Esophagus mucosa (tissue), 1 donor: Measurements from ENCODE around the gene CCDC186. TPM values are rescaled to one million over a fixed set of nuclear protein-coding genes. Genes with fewer than 3 reads are reported as not detected.

Source experiments
- ATAC-seq: fragments of 200-7000 bp; cut with Tn5 transposase; one replicate; pipeline ENCODE4 v1.9.1; 2020
- total RNA-seq: library from RNA; stranded (reverse); gene quantifications from one replicate; pipeline ENCODE4 v1.2.4, GENCODE V29; 2023
- donor health status: DM: yes; HTN: yes; CAD: no.

CCDC186 gene
- total RNA-seq, 1 donor from 2014 or later = 19.7 TPM

DNA sequence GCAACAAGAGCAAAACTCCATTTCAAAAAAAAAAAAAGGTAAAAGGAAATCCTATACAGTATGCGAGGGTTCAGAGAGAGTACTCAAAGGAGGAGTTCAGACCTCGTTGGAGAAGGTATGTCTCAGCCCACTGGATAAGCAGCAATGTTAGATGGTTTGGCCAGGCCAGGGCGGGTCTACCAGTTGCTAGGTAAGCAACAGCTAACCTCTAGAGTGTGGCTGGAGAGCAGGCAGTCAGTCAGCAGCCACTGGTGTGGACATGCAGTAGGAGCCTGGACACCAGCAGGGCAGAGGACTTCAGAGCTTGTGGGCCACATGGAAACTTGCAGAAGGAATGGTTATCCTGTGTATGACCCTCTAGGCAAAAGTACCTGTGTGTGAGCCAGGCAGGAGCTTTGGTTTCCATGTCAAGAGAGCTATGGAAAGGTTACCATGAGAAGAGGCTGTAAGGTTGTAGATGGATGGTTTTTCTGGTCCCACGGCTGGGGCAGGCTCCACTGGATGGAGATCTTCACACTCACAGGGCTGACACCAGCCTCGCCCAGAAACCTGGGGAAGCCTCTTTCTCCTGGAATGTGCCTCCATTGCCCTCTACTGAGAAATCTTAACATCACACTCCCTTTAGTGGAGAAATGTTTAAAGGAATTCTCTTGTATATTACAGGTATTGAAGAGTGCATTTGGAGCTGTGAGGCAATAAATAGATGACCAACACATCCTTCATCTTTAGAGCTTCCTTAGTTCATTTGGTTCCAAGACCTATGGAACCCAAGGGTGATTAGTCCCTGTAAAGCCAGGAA is 63.6 kb downstream of the CCDC186 start:
- peak; percentile 71 for ATAC-seq

DNA sequence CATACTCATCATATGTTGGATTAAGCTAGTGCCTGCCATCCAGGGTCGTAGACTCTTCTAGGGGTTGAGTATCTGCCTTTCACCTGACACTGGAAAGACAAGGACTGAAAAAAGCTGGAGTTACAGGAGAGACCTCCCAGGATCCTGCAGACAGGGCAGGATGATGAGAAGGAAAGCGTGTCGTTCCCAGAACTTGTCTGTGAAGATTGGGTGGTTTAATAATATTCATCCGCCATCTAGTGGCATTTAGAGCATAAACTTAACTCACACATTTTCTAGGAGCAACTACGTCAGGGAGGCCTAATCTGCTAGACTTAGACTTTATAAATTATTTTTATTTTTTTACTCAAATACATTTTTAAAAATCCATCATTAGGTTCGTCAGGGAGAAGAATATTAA is 70.7 kb downstream of the CCDC186 start:
- ATAC-seq = peak; percentile 62

DNA sequence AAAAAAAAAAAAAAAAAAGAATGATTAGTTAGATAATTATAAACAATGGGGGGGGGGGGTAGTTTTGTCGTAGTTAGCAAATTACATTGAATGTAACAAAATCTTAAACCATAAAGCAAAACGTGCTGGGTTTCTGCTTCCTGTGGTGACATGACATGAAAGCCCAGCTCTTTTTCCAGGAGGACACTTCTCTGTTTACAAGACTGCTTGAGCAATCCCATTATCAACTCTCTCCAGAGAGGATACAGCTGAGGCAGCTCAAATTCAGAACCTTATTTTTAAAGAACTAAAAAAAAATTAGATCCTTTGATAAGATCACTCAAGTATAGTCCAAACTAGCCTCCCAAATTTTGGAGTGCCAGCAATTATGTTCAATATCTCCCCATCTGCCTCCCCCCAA is 71.7 kb downstream of the CCDC186 start:
- ATAC-seq = no peak

DNA sequence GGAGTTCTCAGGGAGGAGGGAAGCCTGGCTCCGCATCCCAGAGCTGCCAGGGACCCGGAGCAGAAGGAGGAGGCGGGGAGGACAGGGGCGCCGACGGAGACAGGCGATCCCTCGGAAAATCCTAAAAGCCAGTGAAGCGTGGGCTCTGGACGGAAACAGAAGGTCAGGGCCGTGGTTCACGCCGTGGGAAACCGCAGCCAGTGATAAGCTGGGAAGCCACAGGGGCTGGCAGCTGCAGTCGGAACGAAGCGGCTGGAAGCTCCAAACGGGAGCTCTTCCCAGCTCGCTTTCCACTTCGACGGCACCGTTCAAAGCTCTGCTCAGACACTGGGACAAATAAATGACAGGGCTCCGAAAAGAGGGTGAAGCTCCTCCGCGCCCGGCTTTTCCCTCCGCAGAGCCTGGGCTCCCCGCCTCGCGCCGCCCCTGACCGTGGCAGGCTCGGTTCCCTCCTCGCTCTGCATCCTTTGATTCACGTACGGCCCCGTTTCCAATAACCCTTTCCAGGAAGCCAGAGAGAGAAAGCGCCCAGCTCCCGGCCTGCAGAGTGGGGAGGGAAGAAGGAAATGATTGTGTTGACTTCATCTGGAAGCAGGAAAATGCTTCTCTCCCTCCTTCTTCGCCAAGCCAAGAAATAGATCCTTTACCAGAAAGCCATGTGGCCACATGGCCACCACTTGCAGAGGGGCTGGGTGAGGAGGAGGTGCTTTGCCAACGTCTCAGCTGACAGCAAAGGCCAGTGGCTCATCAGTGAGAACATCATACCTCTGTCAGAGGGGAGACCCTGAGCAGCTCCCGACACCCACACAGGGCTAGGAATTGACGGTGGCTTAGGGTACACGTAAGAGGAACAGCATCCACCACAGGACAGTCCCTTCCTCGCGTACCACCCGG is 72.9 kb downstream of the CCDC186 start:
- peak; percentile 47 for ATAC-seq

DNA sequence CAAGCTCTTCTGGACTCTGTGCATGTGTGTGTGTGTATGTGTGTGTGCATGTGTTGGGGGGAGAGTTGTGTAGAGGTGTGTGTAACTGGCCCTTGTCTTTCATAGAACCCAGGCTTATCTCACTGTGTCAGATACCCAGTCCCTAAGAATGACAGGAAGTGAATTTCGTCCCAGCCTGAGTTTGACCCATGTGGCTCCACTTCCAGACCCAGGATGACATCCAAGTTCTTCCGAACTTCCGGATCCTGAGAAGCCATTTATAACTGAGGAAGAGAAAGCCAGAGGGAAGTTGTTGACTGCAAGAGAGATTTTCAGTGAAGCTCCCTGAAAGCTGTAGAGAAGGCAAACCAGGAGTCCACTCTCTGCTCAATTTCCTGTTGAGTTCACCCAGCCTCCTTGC is 77.1 kb downstream of the CCDC186 start:
- no peak for ATAC-seq

DNA sequence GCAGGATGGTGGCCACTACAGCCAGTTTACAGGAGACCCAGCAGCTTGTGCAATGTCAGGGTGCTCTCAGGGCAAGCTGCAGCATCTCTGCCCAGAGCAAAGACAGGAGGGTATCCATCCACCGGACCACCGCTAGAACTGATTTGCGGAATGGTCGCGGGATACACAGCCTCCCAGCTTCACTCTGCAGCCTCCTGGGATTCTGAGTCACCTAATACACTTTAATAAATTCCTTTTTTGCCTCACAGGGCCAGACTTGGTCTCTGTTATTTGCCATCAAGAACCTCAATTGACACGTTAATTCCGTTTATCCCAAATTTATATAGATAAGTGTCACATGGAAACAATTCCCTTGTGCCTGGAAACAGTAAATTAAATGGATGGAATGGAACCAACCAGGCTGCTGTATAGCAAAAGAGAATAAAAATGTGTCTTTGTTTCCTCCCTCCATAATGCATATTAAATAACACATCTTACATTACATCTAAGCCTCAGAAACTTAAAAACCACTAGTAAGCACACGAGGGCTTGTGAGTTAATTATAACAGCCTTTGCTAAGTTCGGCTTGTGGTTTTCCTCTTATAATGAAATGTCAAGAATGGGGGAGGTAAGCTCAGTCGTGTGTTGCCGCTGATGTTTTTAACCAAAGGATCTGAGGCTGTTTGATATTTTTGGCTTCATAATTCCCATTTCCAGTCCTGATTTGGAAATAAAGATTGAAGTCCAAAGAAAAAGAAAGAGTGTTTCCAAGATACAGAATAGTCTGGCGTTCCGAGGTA is 78.3 kb downstream of the CCDC186 start:
- no peak for ATAC-seq

DNA sequence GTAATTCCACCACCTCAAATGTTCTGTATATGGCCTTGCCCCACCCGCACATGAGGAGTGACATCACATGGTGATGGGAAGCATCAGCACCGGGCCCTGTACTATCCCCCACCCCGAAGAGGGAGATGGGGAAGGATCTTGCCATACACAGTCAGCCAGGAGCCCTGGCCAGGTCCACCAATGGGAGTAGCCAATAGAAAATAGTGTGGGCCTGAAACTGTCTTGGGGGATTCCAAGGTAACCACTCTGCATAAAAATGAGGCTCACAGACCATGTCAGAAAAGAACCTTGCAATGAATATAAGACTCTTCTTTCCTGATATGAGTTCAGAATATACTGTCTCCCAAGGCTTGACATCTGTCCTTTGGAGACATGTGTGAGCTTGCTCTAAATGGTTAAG is 79.2 kb downstream of the CCDC186 start:
- no peak for ATAC-seq

DNA sequence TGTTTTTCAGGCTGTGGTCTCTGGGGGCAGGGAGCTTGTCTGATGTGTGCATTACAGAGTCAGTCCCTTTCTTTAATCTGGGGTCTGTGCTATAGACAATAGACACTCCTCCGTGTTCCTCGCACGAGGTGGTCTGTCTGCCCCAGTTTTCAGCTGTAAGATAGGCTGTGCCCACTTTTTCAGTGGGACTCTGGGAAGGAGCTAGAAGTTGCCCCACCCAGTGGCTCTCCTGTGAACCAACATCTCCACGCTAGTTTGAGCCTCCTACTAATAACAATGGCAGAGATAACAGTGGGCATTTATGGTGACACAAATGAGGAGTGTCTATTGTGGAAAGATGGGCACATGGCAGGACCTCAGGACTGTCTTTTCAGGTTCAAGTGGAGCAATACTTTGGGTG is 86.3 kb downstream of the CCDC186 start:
- ATAC-seq = no peak

DNA sequence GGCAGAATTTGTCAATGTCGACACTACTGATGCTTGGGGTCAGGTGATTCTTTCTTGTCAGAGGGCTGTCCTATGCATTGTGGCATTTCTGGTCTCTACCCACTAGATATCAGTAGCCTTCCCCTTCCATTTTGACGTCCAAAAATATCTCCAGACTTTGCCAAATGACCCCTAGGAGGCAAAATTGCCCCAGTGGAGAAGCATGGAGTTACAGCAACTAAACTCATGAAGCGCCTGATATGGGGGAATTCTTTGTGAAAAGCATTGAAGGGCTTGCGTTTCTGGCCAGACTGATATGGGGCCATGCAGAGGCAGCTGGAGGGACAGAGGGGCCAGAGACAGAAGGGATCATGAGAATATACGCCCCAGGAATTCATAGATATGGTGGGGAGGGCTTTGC is 86.7 kb downstream of the CCDC186 start:
- ATAC-seq = no peak

DNA sequence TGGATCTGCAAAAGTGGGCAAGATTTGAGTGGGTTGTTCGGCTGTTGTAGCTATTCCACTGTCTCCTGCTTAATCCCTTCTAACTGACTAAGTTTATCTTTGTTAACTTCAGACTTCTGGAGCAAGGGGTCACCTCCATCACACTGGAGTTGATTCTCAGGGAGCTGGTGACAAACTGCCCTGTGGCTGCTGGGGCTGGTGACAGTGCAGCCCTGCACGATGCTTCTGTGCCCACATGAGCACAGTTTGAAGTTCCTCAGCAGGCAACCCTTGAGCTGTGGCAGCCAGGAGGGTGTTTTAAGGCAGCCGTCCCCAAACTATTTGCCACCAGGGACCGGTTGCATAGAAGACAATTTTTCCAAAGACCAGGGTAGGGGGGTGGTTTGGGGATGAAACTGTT is 89.8 kb downstream of the CCDC186 start:
- ATAC-seq = no peak

DNA sequence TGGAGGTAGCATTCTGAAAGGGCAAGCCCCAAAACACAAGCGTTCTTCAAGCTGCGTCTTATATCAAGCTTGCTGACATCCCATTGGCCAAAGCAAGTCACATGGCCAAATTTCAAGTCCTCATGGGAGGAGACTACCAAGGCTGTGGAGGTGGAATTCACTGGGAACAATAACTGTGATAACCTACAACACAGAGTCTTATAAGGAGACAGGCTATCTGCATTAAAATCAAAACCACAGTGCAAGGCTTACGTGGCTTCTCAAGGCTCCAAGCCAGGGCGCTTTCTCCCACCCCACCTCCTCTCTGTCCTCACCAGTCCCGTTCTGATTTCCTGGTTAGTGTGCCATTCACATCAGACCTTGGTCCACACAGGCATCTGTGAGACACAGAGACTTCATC is 91.0 kb downstream of the CCDC186 start:
- no peak for ATAC-seq

DNA sequence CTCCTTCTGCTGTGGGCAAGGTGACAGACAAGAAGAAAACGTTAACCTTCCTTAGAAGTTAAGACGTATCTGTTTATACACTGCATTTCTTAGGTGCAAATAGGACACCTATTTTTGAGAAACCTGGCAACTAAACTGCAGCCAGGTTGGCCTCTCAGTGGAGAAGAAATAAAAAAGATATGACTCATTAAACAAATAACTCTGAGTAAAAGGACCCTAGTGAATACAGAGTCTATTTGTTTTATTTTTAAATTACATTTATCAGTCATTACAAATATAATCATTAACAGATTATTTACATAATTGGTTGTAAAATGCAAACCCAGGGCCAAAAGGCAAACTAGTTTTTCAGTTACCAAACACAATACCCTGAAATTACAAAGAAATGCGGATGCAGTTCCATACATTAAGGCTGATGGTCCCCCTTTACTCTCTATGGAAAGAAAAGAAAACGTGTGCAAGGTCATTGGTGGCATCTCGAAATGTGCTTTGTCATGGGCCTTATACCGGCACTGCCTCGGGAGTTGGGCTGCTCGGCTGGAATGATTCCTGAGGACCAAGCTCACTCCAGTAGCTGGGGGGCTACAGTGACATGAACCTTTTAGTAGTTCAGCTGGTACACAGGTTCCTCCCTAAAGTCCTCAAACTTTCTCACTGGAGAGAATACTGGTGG is 92.0 kb downstream of the CCDC186 start:
- no peak for ATAC-seq

DNA sequence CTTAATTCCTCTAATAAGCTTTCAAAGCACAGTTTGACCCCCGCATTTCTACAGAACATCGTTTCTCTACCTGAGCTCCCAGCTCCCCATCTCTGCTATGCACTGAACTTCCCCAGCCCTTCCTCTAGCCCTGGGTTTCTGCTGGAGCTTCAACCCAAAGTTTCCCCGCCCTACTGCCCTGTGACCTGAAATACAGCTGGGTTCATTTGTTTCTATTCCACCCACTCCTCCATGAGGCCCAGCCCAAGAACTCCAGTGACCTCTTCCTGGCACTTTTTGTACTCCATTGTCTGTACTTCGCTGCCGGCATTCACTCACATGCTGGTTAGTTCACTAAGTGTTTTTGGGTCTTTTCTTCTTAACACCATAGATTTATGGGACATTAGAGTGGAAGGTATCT is 94.6 kb downstream of the CCDC186 start:
- ATAC-seq = no peak

DNA sequence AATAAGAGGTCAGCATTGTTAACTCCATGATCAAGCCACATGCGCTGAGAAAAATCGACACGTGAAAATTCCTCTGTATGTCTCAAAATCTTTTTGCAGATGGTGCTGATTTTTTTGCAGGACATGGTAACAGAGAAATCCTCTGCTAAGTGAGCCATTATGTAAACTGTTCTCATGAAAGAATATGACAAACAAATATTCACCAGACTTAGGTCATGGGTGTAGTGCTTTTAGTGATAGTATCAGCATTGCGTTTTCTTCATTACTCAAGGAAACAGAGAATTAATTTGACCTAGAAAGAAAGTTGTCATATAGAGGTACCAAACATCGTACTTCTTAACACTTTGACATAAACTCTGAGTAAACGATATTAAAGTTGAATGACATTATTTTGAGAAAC is 95.7 kb downstream of the CCDC186 start:
- no peak for ATAC-seq

DNA sequence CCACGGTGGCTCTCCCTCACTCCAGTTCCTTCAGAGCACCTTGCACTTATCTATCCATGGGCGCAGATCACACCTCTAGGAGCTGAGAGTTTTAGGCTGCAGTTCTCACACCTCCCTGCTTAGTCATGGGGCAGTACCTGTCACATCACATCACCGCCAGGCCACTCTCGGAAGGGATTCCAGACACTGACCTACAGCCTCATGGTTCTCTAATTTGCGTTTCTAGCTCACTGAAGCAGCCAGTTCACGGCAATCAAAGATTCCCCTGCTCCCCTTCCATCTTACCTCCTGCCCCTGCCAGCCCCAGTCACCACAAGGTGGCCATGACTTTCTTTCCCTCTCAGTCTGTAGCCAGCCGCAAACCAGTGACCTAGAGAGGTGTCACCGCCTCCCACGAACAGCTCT is 96.2 kb downstream of the CCDC186 start:
- ATAC-seq = no peak

DNA sequence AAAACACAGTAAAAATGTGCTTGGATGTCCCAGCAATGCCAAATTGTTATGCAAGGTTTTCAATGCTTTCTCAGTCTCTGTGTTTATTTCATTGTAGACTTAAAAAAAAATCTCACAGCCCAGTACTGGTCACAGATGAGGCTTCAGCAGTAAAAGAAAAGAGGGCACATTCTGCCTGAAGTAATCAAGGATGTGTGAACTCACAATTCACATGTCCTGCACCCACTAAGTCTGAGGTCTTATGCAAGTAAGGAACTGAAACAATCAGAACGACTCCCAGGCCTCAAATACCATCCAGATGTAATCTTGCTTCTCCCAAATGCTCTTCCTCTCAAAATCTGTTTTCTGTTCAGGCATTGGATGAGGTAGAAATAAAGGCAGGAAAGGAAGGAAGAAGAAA is 96.7 kb downstream of the CCDC186 start:
- no peak for ATAC-seq

DNA sequence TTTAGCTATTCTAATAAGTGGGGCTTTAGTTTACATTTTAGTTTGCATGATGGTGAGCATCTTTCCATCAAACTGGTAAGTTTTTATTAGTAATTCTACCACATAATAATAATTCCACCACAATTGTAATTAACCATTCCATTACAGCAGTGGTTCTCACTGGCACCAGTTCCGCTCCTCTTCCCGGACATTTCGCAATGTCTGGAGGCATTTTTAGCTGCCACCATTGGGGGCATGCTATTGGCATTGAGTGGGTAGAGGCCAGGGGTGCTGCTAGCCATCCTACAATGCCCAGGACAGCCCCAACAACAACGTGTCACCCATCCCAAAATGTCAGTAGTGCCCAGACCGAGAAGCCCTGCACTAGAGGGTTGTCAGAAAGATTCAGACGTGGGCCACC is 98.9 kb downstream of the CCDC186 start:
- ATAC-seq = no peak

DNA sequence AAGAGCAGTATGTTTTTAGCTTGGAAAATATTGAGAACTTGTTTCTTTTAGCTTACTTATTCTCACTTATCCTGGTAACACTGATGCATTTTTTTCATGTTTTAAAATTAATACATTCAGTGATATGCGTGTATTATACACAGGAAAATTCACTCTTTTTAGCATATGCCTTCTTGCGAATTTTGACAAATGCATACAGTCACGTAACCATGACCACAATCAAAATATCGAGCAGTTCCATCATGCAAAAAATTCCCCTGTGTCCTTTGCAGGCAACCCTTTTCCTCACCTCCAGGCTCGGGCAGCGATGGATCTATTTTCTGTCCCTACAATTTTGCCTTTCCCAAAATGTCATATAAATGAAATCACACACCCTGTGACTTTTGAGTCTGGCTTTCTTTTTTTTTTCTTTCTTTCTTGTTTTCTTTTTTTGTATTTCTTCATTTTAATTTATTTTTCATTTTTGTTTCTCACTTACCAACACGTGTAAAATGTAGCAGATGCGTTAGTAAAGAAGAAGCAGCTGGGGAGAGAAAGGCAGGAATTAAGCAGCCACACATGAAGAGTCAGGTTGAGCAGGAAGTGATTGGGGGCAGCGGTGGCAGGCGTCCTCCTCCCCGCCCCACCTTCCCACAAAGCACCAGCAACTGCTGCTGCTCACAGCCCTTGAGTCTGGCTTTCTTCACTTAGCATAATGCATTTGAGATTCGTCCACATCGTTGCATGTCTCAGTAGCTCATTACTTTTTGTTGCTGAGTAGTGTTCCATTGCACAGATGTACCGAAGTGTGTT is 100.4 kb downstream of the CCDC186 start:
- ATAC-seq = no peak

DNA sequence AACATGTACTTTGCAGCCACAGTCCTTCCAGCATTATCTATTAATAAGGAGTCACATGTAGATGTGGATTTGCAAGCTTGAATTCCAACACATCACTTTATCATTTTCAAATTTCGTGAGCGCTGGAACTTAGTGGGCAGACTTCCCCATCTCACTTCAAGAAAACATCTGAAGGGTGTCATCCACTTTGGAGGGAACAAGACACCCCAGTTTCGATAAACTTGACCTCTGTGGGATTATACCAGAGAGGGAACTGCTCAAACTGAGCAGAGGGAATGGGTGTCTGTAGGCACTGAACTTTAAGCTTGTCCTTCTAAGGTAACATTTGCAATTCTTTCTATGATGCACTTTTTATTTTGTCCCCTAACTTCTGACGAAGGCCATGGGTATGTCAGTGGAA is 102.8 kb downstream of the CCDC186 start:
- no peak for ATAC-seq
